HEK293 (cell line): ENCODE data around the gene KLHL12.

ENCODE experiments used
- ZNF514 ChIP-seq: fragments of 450-650 bp; formaldehyde crosslinking; IDR thresholded peaks from 2 replicates; pipeline ENCODE4 v1.5.1; 2016; ENCODE audit warnings: missing biosample characterization, missing genetic modification characterization
- TF ChIP-seq, protein P1 (sequence below): fragments of 450-650 bp; formaldehyde crosslinking; IDR thresholded peaks from 2 replicates; pipeline ENCODE4 v1.5.1; 2016; ENCODE audit warnings: missing biosample characterization, missing genetic modification characterization
- TF ChIP-seq, protein P2 (sequence below): fragments of 450-650 bp; formaldehyde crosslinking; optimal IDR thresholded peaks from 2 replicates; pipeline ENCODE3; 2016; ENCODE audit warnings: missing biosample characterization, mild to moderate bottlenecking, missing genetic modification characterization
- TF ChIP-seq, protein P3 (sequence below): fragments of 450-650 bp; formaldehyde crosslinking; IDR thresholded peaks from 2 replicates; pipeline ENCODE4 v1.5.1; 2016; ENCODE audit warnings: missing biosample characterization, missing genetic modification characterization

DNA sequence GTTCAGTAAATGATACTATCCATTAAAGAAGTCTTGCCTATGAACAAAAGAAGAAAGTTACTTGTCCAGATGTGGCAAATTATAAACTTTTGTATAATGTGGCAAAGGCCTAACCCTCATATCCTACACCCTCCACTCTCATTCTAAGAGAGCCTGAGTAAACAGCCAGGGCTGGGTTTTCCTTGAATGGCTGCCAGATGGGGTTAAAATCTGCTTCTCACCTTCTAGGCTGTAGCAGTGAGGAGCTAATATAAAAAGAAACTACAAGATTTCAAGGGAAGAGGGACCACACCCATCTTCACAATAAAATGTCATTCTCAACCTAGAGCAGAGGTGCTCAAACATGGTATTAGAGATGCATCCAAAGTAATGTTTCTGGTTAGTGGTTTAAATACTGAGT is 47.0 kb downstream of the KLHL12 start:
- TF ChIP-seq, protein P1, sequence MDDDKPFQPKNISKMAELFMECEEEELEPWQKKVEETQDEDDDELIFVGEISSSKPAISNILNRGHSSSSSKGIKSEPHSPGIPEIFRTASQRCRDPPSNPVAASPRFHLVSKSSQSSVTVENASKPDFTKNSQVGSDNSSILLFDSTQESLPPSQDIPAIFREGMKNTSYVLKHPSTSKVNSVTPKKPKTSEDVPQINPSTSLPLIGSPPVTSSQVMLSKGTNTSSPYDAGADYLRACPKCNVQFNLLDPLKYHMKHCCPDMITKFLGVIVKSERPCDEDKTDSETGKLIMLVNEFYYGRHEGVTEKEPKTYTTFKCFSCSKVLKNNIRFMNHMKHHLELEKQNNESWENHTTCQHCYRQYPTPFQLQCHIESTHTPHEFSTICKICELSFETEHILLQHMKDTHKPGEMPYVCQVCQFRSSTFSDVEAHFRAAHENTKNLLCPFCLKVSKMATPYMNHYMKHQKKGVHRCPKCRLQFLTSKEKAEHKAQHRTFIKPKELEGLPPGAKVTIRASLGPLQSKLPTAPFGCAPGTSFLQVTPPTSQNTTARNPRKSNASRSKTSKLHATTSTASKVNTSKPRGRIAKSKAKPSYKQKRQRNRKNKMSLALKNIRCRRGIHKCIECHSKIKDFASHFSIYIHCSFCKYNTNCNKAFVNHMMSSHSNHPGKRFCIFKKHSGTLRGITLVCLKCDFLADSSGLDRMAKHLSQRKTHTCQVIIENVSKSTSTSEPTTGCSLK (tag by site-specific recombination): no peak
- TF ChIP-seq ZNF514: no peak
- TF ChIP-seq, protein P2, sequence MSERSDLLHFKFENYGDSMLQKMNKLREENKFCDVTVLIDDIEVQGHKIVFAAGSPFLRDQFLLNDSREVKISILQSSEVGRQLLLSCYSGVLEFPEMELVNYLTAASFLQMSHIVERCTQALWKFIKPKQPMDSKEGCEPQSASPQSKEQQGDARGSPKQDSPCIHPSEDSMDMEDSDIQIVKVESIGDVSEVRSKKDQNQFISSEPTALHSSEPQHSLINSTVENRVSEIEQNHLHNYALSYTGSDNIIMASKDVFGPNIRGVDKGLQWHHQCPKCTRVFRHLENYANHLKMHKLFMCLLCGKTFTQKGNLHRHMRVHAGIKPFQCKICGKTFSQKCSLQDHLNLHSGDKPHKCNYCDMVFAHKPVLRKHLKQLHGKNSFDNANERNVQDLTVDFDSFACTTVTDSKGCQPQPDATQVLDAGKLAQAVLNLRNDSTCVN (tag by site-specific recombination): no peak
- TF ChIP-seq, protein P3, sequence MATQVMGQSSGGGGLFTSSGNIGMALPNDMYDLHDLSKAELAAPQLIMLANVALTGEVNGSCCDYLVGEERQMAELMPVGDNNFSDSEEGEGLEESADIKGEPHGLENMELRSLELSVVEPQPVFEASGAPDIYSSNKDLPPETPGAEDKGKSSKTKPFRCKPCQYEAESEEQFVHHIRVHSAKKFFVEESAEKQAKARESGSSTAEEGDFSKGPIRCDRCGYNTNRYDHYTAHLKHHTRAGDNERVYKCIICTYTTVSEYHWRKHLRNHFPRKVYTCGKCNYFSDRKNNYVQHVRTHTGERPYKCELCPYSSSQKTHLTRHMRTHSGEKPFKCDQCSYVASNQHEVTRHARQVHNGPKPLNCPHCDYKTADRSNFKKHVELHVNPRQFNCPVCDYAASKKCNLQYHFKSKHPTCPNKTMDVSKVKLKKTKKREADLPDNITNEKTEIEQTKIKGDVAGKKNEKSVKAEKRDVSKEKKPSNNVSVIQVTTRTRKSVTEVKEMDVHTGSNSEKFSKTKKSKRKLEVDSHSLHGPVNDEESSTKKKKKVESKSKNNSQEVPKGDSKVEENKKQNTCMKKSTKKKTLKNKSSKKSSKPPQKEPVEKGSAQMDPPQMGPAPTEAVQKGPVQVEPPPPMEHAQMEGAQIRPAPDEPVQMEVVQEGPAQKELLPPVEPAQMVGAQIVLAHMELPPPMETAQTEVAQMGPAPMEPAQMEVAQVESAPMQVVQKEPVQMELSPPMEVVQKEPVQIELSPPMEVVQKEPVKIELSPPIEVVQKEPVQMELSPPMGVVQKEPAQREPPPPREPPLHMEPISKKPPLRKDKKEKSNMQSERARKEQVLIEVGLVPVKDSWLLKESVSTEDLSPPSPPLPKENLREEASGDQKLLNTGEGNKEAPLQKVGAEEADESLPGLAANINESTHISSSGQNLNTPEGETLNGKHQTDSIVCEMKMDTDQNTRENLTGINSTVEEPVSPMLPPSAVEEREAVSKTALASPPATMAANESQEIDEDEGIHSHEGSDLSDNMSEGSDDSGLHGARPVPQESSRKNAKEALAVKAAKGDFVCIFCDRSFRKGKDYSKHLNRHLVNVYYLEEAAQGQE (tag by site-specific recombination): no peak
